ENCODE data around the gene IFIT1B.
"Not testable (repeated sequence)": the region's sequence is repeated elsewhere in the genome, so short reads cannot be mapped to it uniquely, and the experiment has no call there.

- TF ChIP-seq CTCF (optimal IDR thresholded peaks at IDR 0.05 in 1 of 3, IDR thresholded peaks at IDR 0.05 in 1 of 3, conservative IDR thresholded peaks at IDR 0.05 in 1 of 3; ENCODE audit: extremely low read depth in 1 of 3, insufficient read depth in 2 of 3, low read length in 3 of 3); EZH2 (IDR thresholded peaks at IDR 0.05; ENCODE audit: low read length): not testable (repeated sequence)
These were observed 28.3 kb downstream of the IFIT1B start for GRCh38 chr10:89406178-89406577.
